ENCODE data around the gene NFIC.

The NFIC gene

DNA sequence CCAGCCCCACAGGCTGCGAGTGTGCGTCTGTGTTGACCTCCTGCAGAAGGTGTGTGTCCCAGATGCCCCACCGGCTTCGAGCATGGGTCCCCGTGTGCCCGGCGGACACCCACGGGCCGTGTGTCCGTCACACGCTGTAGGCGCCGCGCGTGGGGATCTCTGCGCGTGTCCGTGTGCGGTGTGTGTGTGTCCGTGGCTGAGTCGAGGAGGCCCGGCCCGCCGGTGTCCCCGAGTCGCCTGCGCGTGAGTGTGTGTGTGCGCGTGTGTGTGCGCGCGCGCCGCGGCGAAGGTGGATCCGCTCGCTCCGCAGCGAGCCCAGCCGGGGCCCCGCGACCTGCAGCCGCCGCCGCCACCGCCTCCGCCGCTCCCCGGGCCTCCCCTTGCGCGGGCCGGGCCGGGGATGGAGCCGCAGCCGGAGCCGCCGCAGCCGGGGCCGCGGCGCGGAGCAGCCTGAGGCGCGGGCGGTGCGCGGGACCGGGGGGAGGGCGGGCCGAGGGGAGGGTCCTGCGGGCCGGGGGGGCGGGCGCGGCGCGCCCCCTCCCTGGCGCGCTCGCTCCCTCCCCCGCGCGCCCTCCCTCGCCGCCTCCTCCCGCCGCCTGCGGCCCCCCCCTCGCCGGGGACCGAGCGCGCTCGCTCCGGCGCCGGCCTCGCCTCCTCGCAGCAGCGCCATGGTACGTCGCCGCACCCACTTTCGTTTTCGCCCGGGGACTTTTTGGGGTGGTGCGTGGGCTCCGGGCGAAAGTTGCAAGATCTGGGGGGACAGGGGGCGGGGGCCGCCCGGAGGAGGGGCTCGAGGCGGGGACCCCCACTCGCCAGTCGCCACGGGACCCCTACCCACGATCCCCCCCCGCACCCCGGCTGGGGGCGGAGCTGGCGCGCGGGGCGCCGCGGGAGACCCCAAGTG, 7.1 kb upstream of the NFIC start:
- DNase-seq (ENCODE audit: low read depth in 2 of 2), result peak in 1 of 2 donors; percentile 54

DNA sequence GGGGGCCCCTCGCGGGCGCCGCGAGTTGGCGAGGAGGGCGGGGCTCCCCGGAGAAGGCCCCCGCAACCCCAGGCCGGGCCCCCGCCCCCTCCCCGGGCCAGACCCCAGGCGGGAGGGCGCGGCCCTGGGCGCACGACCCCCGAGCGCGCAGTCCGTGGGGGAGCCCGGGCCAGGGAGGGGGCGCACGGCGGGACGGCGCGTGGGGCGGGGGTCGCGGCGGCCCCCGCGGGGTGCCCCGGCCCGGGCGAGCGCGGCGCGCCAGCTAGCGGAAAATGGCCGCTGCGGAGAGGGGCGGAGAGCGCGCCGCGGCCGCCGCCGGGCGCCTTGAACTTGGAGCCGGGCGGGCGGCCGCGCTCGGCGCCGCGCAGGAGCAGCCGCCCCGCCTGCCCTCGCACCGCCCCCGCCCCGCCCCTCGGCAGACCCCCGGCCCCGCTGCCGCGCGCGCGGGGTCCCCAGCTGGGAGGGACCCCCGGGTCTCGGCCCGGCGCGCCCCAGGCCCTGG, 6.4 kb upstream of the NFIC start:
- DNase-seq (ENCODE audit: low read depth in 2 of 2), result no peak

DNA sequence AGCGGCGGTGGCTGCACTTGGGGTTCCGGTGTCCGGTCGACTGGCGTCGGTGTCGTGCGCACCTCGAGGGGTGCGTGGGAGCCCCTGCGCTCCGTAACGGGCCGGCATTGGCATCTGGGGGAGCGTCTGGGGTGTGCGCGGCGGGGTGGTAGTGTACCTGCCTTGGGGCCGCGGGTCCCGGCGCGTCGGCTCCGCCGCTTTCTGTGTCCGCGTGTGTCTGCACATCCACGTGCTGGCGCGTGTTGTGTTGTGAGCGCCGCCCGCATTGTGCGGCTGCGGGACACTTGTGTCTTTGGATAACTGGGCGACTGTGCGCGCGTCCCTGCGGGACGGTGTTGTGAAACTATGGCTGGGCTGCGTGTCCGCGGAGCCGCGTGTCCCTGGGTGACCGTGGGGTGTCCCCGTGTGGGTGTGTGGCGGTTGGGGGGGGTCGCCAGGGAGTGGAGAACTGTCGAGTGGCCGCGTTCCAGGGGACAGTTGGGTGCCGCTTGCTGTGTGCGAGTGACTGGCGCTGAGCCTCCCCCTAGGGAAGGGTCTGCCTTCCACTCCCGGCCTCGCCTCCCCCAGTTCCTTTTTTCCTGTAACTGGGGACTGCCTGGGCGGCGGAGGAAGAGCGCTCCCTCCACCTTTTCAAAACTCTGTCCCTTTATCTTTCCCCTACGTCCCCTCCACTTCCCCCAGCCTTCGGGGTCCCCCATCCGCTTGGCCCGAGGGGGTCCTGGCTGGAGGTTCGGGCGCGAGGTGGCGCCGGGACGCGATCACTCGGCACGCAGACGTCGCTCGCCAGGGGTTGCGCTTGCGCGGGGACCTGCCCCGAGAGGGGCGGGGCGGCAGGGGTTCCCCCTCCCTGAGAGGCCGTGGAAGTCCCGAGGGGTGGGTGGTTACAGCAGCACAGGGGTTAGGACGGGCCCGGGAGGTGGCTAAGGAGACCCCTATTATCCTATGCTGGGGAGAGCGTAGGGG, 5.7 kb upstream of the NFIC start:
- DNase-seq (ENCODE audit: low read depth in 2 of 2), result peak in 1 of 2 donors; percentile 73

DNA sequence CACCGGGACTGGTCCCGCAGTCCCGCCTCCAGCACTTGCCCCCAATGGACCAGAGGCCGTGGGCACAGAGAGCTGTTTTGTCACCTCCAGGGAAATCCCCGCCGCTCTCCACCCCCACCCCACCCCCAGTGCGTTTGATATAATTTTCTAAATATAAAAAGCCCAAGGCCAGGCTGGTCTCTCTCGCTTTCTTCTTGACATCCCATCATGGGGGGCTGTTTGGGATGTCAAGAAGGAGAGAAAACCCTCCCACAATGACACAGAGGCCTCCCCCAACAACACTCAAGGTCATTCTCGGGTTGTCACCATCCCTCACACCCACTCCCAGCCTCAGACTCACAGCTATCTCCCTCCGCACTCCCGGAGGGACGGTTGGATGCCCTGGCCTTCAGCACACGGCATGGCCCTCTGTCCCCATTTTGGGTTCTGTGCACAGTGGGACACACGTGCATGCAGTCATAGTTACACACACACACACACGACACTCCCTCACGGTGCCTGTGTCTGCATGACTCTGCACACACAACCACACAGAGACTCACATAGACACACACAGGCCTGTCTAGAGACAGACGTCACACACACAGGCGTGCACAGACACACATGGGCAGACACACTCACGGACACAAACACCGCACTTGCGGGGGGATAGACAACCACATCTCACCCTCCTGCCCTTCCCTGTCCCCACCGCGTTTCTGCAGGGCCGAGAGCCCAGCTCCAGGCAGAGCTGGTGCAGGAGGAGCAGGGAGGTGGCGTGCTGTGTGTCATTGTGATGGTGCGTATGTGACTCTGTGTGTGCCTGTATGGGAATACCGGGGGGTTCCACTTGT, 4.8 kb upstream of the NFIC start:
- DNase-seq (ENCODE audit: low read depth in 2 of 2), result no peak

DNA sequence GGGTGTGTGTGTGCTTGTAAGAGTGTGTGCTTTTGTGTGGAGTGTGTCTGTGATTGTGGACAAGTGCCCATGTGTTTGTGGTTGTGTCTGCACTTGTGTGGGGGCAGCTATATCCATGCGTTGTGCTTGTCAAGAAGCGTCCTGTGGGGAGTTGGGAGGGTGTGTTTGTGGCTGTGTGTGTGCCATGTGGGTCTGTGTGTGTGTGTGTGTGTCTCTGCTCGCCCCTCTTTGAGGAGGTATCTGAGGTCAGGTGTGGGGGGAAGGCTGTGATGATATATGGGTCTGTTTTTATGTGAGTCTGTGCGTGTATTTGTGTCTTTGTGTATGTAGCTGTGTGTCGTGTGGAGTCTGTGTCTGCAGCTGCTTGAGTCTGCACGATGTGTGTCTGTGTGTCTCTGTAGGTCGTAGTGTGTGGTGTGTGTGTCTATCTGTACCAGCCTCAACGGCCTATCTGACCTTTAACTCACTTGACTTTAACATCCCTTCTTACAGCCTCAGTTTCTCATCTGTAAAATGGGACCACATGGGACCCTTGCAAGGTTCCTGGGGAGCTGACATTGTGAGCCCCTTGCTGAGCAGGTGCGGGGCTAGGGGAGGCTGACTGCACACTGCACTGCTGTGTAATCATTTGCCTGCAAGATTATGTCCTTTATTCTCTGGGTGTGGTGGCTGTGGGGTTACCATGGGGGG, 4.0 kb upstream of the NFIC start:
- no peak for DNase-seq (ENCODE audit: low read depth in 2 of 2)

DNA sequence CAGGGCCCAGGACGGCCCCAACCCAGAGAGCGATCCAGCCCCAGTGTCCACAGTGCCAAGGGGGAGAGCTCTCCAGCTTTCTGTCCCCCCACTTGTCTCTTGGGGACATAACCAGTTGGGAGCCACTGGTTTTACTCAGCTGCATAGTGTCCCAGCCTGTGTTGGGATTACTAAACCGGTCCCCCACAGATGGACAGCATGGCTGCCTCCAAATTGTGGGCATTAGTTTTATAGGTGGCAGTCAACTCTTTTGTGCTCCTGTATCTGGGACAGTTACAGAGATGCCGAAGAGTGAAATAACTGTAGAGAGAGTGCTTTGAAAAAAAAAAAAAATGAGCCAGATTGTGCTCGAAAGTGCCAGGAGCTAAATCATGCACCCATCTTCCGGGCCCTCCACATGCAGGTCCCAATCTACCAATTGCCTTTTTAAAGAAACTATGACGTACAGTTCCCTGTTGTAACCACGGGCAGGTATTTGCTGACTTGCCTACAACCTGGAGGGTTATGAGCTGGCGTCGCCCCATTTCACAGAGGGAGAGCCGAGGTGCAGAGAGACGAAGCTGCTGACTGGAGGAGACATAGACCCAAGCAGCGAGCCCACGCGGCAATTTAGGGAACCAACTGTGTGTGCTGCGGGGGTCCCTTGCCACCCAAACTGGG, 2.4 kb upstream of the NFIC start:
- DNase-seq (ENCODE audit: low read depth in 2 of 2), result no peak

DNA sequence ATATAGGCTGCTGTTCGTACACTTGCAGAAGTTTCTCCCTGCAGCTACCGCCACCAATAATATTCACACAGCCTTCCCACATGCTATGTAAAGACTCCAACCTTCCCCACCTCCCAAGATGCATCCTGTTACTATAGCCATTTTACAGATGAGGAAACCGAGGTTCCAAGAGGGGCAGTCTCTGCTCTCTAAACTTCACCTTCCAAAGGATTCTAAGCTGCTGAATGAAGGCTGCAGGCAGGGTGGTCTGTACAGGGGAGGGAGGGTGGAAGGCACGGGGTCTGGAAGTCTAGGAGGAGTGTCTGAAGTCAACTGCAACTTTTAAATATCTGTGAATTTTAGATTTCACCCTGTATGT, 1.9 kb upstream of the NFIC start:
- DNase-seq (ENCODE audit: low read depth in 2 of 2), result no peak

DNA sequence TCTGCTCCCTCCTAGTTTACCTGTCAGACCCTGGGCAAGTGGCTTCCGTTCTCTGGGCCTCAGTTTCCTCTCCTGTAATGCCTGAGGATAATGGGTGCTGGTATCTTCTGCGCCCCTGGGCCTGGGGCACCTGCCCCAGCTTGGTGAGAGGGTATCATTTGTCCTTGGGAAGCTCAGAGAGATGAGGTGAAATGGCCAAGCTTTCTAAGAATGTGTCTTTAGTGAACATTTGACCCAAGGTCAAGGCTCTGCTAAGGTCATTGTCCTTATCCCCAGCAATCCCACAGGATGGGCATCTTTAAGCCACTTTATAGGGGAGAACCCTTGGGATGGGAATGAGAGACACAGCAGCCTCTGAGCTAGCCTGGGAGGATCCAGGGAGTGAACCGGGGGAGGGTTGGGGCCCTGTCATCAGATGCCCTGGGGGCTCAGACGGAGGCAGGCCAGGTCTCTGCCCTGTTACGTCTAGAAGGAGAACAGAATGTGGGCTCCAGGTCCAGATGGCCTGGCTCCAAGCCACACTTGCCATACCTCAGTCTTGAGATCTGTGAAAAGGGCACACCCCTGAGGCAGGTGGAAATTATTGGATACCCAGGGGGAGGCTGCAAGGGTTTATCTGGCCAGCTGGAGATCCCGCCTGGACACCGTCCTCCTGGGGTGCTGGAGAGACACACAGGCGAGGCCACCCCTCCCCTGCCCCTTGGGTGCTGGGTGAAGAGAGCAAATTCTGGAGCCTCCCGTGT, 1.1 kb upstream of the NFIC start:
- no peak for DNase-seq (ENCODE audit: low read depth in 2 of 2)

DNA sequence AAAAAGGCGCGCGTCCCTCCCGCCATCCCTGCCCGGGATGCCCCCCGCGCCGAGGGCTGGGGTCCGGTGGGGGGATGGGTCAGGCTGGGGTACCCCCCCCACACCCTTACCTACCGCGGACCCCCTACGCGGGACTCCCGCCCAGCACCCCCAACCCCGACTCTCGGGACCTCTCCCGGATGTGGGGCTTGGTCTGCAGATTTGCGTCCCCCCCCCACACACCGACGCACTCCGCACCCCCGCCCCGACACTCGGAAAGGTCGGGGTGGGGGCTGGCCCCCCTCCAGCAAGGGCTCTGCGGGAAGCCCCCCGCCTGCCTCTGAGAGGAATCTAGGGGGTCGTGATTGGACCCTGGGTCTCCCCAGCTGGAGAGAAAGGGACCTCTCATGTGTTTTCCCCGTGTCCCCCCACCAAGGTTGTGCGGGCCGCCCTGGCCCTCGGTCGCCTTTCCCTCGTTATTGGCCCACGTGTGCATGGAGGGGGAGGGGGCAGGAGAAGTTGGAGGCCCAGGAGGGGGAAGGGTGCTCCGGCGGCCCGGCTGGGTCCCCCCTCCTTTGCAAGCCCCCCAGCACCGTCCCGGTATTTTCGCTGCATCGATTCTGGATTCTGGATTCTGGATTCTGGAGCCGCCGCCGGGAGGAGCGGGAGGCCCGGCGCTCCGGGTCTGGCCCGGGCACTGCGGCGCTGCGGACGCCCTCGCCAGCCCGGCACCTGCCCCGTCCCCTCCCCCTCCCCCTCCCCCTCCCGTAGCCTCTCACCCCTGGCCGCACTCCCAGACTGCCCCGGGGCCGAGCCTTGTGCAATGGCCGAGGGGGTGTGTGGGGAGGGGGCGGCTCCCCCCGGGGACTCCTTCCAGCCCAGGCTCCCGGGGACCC, 607 bp downstream of the NFIC start:
- no peak for DNase-seq (ENCODE audit: low read depth in 2 of 2)

DNA sequence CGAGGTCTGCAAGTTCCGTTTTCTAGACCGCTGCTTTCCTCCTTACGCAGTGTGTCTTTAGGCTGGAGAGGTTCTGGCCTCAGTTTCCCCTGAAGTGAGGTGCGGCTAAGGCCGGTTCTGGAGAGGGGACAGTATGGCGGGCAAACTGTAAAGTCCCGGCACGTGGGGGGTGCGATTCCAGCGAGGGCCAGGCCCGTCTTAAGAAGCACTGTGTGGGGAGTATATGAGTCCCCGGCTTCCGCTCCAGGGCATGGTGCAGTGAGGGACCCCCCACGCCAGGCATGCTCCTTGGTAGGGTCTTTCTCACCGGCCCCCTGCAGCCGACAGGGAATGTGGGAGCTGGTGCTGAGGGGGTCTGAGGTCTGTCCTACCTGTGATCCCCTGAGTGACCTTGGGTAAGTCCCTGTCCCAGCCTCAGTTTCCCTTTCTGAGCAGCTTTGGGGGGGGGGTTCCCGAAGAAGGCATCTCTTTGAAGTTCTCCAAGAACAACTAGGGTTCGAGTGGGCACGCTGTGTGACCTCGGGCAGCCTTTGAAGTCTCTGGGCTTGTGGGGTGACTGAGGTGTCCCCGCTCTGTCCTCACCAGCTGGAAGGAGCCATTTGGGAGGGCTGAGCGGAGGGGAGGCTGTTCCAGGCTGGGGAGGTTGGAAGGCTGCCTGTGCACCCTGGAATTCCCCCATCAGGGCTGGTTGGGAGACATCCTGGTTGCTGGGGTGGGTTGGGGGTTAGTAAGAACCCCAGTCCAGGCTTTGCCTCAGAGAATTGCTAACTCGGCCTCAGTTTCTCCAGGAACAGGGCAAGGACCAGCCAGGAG, 1.5 kb downstream of the NFIC start:
- no peak for DNase-seq (ENCODE audit: low read depth in 2 of 2)

DNA sequence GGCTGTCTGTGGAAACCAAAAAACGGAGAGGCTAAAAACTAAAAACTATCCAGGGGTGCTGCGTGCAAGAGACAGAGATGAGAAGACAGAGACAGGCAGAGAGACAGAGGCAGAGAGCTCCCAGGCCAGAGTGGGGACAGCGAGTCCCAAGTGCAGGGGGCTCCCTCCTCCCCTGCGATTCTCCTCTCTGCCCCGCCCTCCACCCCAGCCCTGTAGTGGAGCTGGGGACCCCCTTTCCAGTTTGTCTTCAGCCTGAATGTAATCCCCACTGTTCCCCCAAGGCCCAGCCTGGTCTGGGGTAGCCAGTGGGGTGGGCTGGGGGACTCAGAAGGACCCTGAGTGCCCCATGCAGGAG, 2.0 kb downstream of the NFIC start:
- DNase-seq (ENCODE audit: low read depth in 2 of 2), result no peak

DNA sequence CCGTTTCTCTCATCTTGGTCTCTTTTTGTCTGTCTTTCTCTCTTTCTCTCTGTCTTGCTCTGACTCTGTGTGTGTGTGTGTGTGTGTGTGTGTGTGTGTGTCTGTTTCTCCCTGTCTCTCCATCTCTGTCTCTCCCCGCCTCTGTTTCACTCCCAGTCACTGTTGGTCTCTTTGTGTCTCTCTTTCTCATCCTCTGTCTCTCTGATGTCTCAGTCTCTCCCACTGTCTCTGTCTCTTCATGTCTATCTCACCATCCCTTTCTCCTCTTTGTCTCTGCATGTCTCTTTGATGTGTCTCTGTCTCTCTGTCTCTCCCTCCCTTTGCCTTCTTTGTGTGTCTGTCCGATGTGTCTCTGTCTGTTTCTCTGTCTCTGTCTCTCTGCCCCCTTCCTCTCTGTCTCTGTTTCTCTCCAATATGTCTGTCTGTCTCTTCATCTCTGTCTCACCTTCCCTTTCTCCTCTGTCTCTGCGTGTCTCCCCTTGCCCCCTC, 2.5 kb downstream of the NFIC start:
- no peak for DNase-seq (ENCODE audit: low read depth in 2 of 2)

DNA sequence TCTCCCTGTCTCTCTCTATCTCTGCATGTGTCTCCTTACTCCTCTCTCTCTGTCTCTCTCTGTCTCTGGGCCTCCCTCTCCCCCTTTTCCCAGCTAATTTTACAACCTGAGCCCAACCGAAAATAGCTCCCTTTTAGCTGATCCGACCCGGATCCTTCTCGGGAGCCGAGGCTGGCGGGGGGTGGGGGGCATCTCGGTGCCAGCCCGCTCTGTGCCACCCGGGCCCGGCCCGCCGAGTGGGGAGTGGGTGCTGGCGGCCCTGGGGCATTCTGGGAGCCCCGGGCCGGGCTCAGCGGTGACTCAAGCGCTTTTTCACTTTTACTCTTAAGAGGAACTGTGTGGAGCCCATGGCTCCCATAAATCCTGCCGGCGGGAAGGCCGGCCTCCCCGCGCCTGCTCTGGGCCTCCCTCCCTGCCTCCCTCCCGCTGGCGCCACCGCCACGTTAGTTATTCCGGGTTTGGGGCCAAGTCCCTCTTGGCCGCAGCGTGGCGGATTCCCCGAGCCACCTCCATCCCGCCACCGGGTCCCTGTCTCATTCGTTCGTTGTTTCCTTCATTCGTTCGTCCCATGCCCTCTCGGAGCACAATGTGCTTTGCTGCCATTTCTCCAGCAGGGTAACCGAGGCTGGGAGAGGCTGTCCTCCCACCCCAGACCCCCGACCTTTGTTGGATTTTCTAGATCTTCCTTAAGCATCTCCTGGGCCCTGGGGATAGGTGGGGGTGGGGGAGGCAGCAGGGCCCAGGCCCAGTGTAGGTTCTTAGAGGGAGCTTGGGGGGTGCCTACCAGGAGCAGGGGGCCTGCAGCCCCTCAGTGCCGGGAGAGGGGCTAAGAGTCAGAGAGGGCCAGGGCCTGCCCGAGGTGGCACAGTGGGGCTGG, 3.2 kb downstream of the NFIC start:
- no peak for DNase-seq (ENCODE audit: low read depth in 2 of 2)

DNA sequence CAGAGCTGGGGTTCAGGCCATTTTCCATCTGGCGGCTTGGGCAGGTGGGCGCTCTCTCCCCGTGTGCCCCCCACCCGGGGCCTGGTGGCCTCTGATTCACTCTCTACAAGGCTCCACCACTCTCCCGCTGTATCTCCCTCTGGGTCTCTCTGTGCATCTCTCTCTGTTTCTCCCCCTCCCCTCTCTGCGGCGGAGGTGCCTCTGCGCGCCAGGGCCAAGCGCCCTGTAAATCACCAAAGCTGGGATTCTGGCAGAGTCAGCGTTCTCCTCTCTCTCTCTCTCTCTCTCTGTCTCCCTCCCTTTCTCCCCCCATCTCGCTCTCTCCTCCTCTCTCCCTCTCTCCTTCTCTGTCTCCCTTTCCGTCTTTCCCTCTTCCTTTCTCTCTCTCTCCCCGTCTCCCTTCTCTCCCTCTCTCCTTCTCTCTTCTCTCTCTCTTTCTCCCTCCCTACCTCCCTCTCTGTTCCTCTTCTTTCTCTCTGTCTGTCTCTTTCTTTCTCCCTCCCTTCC, 3.9 kb downstream of the NFIC start:
- no peak for DNase-seq (ENCODE audit: low read depth in 2 of 2)

DNA sequence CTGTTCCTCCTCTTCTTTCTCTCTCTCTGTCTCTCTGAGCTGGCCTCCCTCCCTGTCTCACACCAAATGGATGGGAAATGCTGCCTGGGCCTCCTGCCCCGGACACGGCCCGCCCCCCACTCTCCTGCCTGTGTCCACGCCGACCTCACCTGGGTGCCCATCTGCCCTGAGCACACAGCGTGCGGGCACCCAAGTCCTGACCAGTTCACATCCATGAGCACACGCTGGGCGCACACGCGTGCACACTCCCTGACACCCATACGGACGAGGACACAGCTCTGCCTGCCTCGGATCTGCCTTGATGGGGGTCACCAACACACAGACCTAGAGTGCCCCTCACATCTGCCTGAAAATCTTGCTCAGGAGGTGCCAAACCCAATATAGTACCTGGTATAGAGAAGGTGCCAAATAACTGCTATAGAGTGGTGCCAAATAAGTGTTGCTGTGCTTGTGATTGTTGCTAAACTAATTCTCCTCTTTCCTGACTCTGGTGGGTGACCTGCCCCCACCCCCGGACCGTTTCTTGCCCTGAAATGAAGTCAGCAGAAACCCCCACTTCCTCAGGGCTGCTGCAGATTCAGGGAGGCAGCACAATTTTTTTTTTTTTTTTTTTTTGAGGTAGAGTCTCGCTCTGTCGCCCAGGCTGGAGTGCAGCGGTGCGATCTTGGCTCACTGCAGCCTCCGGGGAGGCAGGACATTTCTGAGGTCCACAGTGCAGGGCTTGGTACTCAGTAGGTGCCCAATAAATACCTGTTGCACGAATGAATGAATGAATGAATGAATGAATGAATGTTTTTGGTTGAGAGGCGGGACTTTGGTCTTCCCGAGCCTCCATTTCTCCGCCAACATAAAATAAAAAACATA, 4.6 kb downstream of the NFIC start:
- DNase-seq (ENCODE audit: low read depth in 2 of 2), result no peak

DNA sequence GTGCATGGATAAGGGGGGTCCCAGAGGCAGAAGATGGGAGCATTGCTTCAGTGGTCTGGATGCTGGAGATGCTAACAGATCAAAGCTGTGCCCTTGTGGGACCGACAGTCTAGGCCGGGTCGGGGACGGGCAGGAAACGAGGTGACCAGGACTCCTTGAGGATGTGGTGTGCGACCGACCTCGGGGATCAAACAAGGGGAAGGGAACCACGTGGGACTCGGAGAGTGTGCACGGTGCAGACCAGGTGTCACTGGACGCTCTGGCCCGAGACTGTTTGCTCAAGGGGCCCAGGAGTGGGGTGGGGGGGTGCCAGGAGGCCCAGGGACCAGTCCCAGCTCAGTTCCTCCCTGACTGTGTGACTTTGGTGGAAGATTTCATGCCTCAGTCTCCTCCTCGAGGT, 6.0 kb downstream of the NFIC start:
- no peak for DNase-seq (ENCODE audit: low read depth in 2 of 2)
